WI38 (cell line): ENCODE results near the gene SLC35B1.
"Not testable (repeated sequence)": the region's sequence is repeated elsewhere in the genome, so short reads cannot be mapped to it uniquely, and the experiment has no call there.

Experiments used
- H3K4me3 ChIP-seq: 2 replicates; pipeline ENCODE4 v1.5.1; 2011; ENCODE audit warnings: low read depth, mild to moderate bottlenecking, control low read depth, low read length
- TF ChIP-seq, protein P1 (sequence below): IDR thresholded peaks from 2 replicates; pipeline ENCODE4 v1.5.1; 2012; ENCODE audit warnings: low read depth, mild to moderate bottlenecking, control low read depth, low read length

Gene SLC35B1

DNA sequence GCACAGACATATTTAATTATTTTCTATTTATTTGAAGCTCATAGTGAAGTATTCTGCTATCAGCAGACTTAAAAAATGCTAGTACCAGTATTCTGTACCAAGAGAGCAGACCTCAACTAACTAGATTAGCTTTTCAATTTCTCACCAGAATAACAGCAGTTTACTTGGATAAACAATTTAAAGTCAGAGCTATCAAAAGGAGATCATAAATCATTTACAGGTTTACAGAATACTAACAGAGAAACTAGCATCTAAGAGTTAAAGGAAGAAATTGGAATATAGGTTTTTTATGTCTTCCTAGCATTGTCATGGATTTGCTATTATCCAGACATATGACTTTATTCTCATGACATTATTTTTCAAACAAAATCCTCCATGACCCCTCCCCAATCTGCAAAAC is 33.3 kb downstream of the SLC35B1 start:
- H3K4me3 ChIP-seq, result no peak overlapping the region
- TF ChIP-seq, protein P1, sequence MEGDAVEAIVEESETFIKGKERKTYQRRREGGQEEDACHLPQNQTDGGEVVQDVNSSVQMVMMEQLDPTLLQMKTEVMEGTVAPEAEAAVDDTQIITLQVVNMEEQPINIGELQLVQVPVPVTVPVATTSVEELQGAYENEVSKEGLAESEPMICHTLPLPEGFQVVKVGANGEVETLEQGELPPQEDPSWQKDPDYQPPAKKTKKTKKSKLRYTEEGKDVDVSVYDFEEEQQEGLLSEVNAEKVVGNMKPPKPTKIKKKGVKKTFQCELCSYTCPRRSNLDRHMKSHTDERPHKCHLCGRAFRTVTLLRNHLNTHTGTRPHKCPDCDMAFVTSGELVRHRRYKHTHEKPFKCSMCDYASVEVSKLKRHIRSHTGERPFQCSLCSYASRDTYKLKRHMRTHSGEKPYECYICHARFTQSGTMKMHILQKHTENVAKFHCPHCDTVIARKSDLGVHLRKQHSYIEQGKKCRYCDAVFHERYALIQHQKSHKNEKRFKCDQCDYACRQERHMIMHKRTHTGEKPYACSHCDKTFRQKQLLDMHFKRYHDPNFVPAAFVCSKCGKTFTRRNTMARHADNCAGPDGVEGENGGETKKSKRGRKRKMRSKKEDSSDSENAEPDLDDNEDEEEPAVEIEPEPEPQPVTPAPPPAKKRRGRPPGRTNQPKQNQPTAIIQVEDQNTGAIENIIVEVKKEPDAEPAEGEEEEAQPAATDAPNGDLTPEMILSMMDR, result no peak

DNA sequence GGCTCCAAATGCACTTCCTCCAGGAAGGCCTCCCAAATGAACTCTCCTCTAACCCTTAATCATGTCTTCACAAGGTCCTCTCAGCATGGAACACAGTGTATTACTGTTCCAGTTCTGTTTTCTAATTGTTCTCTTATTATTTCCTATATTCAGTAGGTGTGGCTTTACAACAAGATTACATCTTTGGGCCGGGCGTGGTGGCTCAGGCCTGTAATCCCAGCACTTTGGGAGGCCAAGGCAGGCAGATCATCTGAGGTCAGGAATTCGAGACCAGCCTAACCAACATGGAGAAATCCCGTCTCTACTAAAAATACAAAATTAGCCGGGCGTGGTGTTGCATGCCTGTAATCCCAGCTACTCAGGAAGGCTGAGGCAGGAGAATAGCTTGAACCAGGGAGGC is 34.1 kb downstream of the SLC35B1 start:
- not testable (repeated sequence) for H3K4me3 ChIP-seq

DNA sequence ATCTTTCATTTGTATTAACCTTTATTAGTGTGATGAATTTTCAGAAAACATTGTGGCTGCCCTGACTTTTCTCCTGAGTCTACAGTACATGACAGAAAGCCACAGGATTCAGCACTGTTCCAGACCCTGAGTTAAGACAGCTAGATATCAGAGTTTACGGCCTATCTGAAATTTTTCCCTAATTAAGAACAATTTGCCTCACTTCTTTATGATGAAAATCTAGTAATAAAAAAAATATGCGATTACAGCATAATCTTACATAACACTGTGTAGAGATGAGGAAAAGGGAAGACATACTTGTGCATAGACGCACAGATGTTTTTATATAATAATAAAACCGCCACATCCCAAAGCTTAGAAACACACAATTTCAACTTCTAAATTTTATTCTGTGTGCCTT is 37.1 kb downstream of the SLC35B1 start:
- TF ChIP-seq, protein P1, result no peak
- no peak overlapping the region for H3K4me3 ChIP-seq

DNA sequence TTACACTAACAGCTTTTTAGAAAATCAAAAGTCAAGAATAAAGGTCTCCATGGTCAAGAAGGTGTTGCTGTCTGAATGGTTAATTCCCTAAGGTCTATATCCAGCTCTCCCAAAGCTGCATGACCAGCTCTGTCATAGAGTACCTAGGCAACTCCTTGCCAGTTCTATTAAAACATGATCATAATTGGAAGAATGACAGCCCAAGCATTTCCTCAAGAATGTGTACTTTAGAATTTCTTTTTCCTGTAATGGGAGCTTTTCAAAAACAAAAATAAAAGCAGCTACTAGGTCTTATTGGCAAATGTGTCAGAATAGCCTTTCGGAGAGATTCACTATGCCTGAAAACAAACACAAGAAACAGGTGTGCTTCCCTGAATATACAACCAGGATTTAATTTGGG is 37.8 kb downstream of the SLC35B1 start:
- TF ChIP-seq, protein P1, result no peak

DNA sequence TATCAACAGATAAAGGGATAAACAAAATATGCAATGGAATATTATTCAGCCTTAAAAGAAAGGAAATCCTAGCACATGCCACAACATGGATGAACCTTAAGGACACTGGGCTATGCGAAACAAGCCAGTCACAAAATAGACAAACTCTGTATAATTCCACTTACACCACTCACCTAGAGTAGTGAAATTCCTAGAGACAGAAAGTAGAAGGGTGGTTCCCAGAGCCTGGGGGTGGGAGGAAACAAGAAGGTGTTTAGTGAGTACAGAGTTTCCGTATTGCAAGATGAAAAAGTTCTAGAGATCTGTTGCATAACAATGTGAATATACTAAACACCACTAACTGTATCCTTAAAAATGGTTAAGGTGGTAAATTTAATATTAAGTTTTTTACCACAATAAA is 39.9 kb downstream of the SLC35B1 start:
- no peak overlapping the region for H3K4me3 ChIP-seq
- TF ChIP-seq, protein P1, result no peak

More for the DNA sequence above, 37.8 kb downstream of the SLC35B1 start:
- H3K4me3 ChIP-seq, result no peak overlapping the region

DNA sequence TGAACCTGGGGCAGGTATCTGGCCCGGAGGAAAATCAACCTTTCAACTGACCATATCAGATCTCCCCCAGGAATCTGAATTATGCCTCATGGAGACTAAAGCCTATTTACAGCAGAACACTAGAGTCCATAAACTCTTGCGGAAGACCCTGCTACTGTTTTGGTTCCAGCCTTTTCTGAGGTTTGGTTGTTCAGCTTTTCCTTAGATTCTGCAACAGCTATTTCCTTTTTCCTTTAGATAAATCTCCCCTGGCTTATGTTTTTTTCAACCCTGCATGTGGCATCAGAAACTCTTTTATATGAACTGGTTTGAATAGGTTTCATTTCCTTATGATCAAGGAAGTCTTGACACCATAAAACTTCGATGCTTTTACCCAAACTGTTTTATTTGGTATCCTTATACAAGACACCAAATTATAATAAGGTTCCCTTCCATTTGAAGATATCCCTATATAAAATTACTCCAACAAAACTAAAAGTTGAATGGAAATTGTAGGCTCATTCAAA is 43.0 kb downstream of the SLC35B1 start:
- TF ChIP-seq, protein P1, result no peak
- no peak overlapping the region for H3K4me3 ChIP-seq

DNA sequence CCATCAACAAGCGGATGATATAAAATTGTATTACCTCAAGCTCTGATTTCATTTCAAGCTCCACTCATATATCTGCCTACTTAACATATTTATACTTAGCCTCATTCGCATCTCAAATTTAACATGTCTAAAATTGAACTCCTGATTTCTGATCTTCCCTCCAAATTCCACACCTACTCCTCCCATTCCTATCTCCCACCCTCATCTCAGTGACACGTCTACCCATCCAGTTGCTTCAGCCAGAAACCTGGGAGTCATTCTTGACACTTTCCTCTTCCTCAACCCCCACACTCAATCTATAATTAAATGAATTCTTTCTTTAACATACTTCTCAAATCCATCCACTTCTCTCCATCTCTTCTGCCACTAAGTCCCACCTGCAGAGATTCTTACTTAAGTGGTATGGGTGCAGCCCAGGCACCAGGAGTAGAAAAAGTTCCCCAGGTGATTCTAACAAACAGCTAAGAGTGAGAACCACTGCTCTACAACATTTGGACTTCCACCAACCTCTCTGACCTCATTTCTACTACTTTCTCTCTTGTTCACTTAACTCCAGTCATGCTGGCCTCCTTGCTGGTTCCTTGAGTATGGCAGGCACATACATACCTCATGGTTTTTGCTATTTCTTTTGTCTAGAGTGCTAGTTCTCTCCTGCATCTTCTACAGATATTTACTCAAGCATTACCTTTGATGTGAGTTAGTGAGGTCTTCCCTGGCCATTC is 47.9 kb downstream of the SLC35B1 start:
- H3K4me3 ChIP-seq, result no peak overlapping the region
- TF ChIP-seq, protein P1, result no peak

DNA sequence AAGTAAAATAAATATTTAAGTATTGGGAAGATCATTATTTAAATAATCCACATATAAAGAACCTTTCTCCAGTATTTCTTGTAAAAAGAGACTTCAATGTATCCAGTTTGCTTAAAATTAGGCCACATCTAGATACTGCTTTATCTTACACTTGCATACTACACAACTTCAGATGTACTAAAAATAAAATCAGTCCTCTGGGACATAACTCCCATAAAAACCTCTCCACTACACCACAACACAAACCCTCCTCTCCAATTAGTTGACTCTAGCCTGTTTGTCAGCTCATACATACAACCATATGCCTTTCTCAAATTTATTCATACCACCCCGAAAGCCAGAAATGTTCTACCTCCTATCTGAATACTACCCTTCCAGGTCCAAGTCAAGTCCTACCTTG is 51.5 kb downstream of the SLC35B1 start:
- H3K4me3 ChIP-seq, result no peak overlapping the region
- TF ChIP-seq, protein P1, result no peak
